Fibroblast of villous mesenchyme (primary cell): ENCODE data around the gene TREX2. TPM values are rescaled to one million over a fixed set of nuclear protein-coding genes. Genes with fewer than 3 reads are reported as not detected.
A peak's percentile ranks its signal among the peaks of the same experiment; 100 is the strongest.
"Not testable (repeated sequence)": the region's sequence is repeated elsewhere in the genome, so short reads cannot be mapped to it uniquely, and the experiment has no call there.

Experiments used
- DNase-seq: peaks from one replicate; pipeline ENCODE4 v3.0.0-alpha.2; 2010; ENCODE audit warnings: low read depth
- H3K4me3 ChIP-seq: 2 replicates; pipeline ENCODE4 v1.5.1; 2011; ENCODE audit warnings: low read depth, mild to moderate bottlenecking, low read length
- total RNA-seq: library from RNA; depleted of rRNA; stranded (reverse); fragments of >200 nt; gene quantifications from 2 replicates; pipeline ENCODE4 v1.2.3, GENCODE V29; 2012
- TF ChIP-seq, protein P1 (sequence below): IDR thresholded peaks from 2 replicates; pipeline ENCODE4 v1.5.1; 2012; ENCODE audit warnings: low read depth, mild to moderate bottlenecking, low read length; ENCODE audit not compliant: insufficient read depth

TREX2 gene
- total RNA-seq, 1 donor = 3.0 TPM

DNA sequence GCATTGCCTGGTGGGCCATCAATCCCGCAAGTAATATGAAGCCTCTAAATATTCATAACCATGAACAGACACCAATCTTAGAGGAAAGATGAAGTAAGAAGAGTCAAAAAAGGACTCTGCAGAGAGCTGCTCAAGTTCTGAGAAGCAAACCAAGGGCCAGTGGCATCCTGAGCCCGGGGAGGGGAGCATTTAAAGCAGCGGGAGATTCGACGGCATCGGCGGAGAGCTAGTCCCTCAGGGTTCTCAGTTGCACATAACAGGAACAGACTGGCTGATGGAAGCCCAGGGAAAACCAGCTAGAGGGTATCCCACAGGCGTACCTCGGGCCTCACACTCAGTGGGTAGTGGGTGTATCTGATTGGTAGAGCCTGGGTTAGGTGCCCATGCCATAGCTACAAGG lies 39.8 kb downstream of the TREX2 start:
- DNase-seq = no peak
- TF ChIP-seq, protein P1, sequence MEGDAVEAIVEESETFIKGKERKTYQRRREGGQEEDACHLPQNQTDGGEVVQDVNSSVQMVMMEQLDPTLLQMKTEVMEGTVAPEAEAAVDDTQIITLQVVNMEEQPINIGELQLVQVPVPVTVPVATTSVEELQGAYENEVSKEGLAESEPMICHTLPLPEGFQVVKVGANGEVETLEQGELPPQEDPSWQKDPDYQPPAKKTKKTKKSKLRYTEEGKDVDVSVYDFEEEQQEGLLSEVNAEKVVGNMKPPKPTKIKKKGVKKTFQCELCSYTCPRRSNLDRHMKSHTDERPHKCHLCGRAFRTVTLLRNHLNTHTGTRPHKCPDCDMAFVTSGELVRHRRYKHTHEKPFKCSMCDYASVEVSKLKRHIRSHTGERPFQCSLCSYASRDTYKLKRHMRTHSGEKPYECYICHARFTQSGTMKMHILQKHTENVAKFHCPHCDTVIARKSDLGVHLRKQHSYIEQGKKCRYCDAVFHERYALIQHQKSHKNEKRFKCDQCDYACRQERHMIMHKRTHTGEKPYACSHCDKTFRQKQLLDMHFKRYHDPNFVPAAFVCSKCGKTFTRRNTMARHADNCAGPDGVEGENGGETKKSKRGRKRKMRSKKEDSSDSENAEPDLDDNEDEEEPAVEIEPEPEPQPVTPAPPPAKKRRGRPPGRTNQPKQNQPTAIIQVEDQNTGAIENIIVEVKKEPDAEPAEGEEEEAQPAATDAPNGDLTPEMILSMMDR = no peak
- H3K4me3 ChIP-seq = no peak overlapping the region

DNA sequence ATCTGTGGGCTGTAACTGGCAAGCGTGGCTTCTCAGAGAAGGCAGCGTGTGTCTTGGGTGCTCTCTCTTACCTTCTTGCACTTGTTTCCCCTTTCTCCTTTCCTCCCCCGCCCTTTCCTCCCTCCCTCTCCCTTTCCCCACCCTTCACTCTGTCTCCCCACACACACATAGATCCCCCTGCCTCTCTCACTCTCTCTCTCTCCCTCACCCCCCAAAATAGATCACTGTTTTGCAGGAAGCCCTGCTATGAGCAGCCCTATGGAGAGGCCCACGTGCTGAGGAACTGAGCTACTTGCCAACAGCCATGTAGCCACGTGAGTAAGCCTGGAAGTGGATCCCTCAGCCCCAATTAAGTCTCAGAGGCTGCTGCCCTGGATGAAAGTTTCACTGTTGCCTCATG lies 40.4 kb downstream of the TREX2 start:
- H3K4me3 ChIP-seq = no peak overlapping the region
- no peak for DNase-seq
- TF ChIP-seq, protein P1 = no peak

DNA sequence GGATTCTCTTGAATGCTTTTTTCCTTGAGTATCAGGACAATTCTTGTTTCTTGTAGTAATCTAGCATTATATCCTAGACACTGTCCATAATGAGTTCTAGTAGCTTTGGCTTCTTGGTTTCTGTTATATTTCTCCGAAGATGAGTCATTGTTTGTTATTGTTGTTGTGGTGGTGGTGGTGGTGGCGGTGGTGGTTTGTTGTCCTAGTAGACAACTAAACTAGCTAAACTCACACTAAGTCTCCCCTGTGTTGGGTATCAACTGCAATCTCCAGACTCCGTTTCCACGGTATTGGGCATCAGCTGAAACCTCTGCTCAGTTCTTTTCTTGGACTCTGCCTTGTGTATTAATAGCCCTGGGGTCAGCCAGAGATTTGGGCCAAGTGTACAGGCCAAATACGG lies 41.5 kb downstream of the TREX2 start:
- DNase-seq, H3K4me3 ChIP-seq: not testable (repeated sequence)

DNA sequence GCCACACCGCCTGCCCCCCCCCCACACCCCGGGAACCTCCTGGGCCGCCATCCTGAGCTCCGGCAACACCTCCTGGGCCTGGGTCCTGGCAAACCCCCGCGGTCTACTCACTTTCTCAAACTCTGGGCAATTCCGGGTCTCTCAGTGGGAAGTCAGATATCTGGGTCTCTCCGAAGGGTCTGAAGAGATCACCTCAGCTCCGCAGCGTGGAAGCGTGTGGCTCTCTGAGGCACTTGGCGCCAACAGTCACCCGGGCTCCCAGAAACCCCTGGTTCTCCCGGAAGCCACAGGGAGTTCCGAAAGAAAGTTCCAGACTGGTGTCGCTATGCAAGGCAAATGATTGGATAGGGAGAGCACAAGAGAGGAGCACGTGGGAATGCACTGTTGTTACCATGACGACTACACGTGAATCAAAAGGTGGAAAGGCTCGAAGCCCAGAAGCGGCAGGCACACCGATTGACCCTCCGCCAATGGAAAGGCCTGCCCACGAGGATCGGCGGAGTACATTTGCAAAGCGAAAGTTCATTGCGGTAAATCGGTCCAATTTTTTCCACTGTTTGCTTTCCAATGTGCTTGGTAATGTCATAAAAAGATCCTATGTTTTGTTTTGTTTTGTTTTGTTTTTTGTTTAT lies 44.6 kb downstream of the TREX2 start, which contains the start of gene PNMA6E:
TSS of gene PNMA6E (minus strand) at position 218 of the 632 bp plus-strand sequence. CDS start 2,501 bp downstream, outside the sequence.
- no peak for DNase-seq
- TF ChIP-seq, protein P1 = no peak
- H3K4me3 ChIP-seq = no peak within 1 kb of the TSS

DNA sequence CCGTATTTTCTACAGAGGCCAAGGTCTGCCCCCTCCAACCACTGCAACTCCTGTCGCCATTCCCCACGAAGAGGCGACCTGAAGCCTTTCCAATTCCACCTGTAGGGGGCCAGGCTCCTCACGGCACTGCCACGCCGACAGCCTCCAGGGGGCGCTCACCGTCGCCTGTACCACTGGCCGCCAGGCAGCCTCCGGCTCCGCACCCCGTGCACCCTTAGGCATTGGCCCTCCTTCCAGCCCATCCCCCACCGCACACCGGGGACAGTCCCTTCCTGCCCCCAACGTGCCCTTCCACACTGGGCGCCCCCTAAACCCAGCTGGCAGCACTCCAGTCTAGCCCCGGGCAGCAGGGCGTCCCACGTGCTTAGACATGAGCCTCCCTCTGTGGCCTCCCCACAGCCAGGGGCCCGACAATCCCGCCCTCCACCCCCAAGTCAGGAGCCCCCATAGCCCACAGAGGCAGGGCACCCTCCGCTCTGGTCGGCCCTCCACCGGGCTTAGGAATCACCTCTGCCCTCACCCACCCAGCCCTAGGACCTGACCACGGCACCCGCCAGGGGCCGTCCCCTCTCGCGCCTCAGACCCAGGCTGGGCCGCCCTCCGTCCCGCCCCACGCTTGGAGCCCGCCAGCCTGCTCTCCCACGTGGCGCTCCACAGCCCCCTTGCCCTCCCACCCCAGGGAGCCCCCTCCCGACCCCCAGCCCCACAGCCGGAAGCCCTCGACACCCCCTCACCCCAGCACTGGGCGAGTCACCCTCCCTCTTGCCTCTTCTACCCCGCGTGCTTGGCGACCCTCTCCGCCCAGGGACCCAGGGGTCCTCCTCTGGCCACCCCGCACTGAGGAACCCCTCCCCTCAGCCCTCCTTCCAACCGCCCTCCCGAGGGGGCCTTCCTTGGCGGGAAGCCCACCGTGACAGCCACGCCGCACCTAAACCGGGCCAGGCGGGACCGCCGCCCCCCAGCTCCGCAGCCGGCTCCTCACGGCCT lies 45.4 kb downstream of the TREX2 start:
- TF ChIP-seq, protein P1 = peak; percentile 69
- H3K4me3 ChIP-seq = no peak overlapping the region
- DNase-seq = peak; percentile 8

DNA sequence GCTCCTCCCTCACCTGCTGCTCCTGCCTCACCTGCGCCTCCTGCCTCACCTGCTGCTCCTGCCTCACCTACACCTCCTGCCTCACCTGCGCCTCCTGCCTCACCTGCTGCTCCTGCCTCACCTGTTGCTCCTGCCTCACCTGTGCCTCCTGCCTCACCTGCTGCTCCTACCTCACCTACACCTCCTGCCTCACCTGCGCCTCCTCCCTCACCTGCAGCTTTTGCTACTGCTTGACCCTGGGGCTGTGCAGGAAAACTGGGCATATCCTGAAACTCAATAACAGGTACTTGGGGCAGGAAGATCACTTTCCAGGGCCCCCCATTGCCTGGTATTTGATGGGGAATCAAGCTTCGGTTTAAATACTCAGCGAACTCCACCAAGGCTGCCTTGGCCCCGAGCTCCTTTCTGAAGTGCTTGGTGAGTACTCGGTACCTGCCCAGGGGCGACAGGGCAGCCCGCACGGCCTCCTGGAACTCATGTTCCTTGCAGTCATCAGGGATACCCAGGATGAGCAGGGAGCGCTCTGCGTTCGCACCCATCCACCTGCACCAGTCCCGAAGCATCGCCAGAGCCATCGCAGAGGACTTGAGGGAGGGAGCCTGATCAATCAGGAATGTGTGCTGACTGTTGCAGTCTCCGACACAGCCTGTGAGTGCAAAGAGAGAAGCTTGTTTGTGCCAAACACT lies 47.4 kb downstream of the TREX2 start:
- no peak overlapping the region for H3K4me3 ChIP-seq
- TF ChIP-seq, protein P1 = no peak
- DNase-seq = no peak
